SK-N-SH treated with all-trans-retinoic acid at 6 μM for 48 hours (cell line): ENCODE data around the gene PGM5.

Experiments used
- ATAC-seq: fragments of 200-7000 bp; cut with Tn5 transposase; 3 replicates; pipeline ENCODE4 v1.9.1; 2020; ENCODE audit warnings: mild to moderate bottlenecking, moderate library complexity
- ARNTL ChIP-seq: fragments of 450-650 bp; formaldehyde crosslinking; IDR thresholded peaks from 2 replicates; pipeline ENCODE4 v1.5.0; 2020; ENCODE audit warnings: low read depth, mild to moderate bottlenecking, moderate library complexity, borderline replicate concordance
- BACH2 ChIP-seq: fragments of 250-450 bp; sonication (Bioruptor Pico); IDR thresholded peaks from 2 replicates; pipeline ENCODE4 v1.9.0; 2021; ENCODE audit warnings: mild to moderate bottlenecking, borderline replicate concordance
- CSDC2 ChIP-seq: fragments of 250-450 bp; sonication (Bioruptor Pico); IDR thresholded peaks from 2 replicates; pipeline ENCODE4 v1.5.0; 2020; ENCODE audit warnings: mild to moderate bottlenecking, moderate library complexity
- CSRNP3 ChIP-seq: fragments of 250-450 bp; sonication (Bioruptor Pico); IDR thresholded peaks from 2 replicates; pipeline ENCODE4 v1.5.1; 2021; ENCODE audit warnings: mild to moderate bottlenecking, moderate library complexity
- ESRRG ChIP-seq: fragments of 250-450 bp; sonication (Bioruptor Pico); IDR thresholded peaks from 2 replicates; pipeline ENCODE4 v1.6.1; 2021; ENCODE audit warnings: mild to moderate bottlenecking
- GLIS3 ChIP-seq: fragments of 250-450 bp; sonication (Bioruptor Pico); IDR thresholded peaks from 2 replicates; pipeline ENCODE4 v1.5.0; 2020; ENCODE audit warnings: mild to moderate bottlenecking, moderate library complexity
- OSR1 ChIP-seq: fragments of 250-450 bp; sonication (Bioruptor Pico); IDR thresholded peaks from 2 replicates; pipeline ENCODE4 v1.8.0; 2022; ENCODE audit warnings: moderate library complexity, mild to moderate bottlenecking, inconsistent platforms
- POU6F1 ChIP-seq: fragments of 250-450 bp; sonication (Bioruptor Pico); IDR thresholded peaks from 2 replicates; pipeline ENCODE4 v1.8.0; 2021; ENCODE audit warnings: low read depth, mild to moderate bottlenecking, moderate library complexity, borderline replicate concordance
- PPARA ChIP-seq: fragments of 250-450 bp; sonication (Bioruptor Pico); IDR thresholded peaks from 2 replicates; pipeline ENCODE4 v1.5.0; 2020; ENCODE audit warnings: mild to moderate bottlenecking, borderline replicate concordance
- RARB ChIP-seq: fragments of 250-450 bp; sonication (Bioruptor Pico); IDR thresholded peaks from 2 replicates; pipeline ENCODE4 v1.8.0; 2021; ENCODE audit warnings: mild to moderate bottlenecking, moderate library complexity
- SNAI2 ChIP-seq: fragments of 250-450 bp; sonication (Bioruptor Pico); IDR thresholded peaks from 2 replicates; pipeline ENCODE4 v1.5.0; 2020; ENCODE audit warnings: mild to moderate bottlenecking, moderate library complexity
- ZC3H10 ChIP-seq: fragments of 250-450 bp; sonication (Bioruptor Pico); IDR thresholded peaks from 2 replicates; pipeline ENCODE4 v1.5.1; 2021; ENCODE audit warnings: mild to moderate bottlenecking, moderate library complexity
- ZFP3 ChIP-seq: fragments of 250-450 bp; sonication (Bioruptor Pico); IDR thresholded peaks from 2 replicates; pipeline ENCODE4 v1.5.0; 2020; ENCODE audit warnings: mild to moderate bottlenecking, moderate library complexity
- ZFP30 ChIP-seq: fragments of 450-650 bp; formaldehyde crosslinking; IDR thresholded peaks from 2 replicates; pipeline ENCODE4 v1.5.0; 2022; ENCODE audit warnings: mild to moderate bottlenecking, moderate library complexity
- ZNF70 ChIP-seq: fragments of 450-650 bp; formaldehyde crosslinking; IDR thresholded peaks from 2 replicates; pipeline ENCODE4 v1.5.0; 2020; ENCODE audit warnings: mild to moderate bottlenecking, moderate library complexity
- ZNF8 ChIP-seq: fragments of 450-650 bp; formaldehyde crosslinking; IDR thresholded peaks from 2 replicates; pipeline ENCODE4 v1.5.0; 2020; ENCODE audit warnings: mild to moderate bottlenecking, moderate library complexity
- TF ChIP-seq, protein P1 (sequence below): fragments of 250-450 bp; sonication (Bioruptor Pico); IDR thresholded peaks from 2 replicates; pipeline ENCODE4 v1.8.0; 2020; ENCODE audit warnings: mild to moderate bottlenecking, moderate library complexity, borderline replicate concordance
- TF ChIP-seq, protein P2 (sequence below): fragments of 250-450 bp; sonication (Bioruptor Pico); IDR thresholded peaks from 2 replicates; pipeline ENCODE4 v1.5.0; 2020; ENCODE audit warnings: mild to moderate bottlenecking, moderate library complexity

The PGM5 gene

GRCh38 chr9:68446836-68447235 lies 90.4 kb downstream of the PGM5 start:
- TF ChIP-seq, protein P1, sequence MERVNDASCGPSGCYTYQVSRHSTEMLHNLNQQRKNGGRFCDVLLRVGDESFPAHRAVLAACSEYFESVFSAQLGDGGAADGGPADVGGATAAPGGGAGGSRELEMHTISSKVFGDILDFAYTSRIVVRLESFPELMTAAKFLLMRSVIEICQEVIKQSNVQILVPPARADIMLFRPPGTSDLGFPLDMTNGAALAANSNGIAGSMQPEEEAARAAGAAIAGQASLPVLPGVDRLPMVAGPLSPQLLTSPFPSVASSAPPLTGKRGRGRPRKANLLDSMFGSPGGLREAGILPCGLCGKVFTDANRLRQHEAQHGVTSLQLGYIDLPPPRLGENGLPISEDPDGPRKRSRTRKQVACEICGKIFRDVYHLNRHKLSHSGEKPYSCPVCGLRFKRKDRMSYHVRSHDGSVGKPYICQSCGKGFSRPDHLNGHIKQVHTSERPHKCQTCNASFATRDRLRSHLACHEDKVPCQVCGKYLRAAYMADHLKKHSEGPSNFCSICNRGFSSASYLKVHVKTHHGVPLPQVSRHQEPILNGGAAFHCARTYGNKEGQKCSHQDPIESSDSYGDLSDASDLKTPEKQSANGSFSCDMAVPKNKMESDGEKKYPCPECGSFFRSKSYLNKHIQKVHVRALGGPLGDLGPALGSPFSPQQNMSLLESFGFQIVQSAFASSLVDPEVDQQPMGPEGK (CRISPR knock-in tag) = no peak
- TF ChIP-seq ARNTL (CRISPR knock-in tag) = no peak
- TF ChIP-seq ZNF8 (CRISPR knock-in tag) = no peak
- no peak for TF ChIP-seq CSDC2 (CRISPR knock-in tag)
- TF ChIP-seq GLIS3 (CRISPR knock-in tag) = no peak
- TF ChIP-seq, protein P2, sequence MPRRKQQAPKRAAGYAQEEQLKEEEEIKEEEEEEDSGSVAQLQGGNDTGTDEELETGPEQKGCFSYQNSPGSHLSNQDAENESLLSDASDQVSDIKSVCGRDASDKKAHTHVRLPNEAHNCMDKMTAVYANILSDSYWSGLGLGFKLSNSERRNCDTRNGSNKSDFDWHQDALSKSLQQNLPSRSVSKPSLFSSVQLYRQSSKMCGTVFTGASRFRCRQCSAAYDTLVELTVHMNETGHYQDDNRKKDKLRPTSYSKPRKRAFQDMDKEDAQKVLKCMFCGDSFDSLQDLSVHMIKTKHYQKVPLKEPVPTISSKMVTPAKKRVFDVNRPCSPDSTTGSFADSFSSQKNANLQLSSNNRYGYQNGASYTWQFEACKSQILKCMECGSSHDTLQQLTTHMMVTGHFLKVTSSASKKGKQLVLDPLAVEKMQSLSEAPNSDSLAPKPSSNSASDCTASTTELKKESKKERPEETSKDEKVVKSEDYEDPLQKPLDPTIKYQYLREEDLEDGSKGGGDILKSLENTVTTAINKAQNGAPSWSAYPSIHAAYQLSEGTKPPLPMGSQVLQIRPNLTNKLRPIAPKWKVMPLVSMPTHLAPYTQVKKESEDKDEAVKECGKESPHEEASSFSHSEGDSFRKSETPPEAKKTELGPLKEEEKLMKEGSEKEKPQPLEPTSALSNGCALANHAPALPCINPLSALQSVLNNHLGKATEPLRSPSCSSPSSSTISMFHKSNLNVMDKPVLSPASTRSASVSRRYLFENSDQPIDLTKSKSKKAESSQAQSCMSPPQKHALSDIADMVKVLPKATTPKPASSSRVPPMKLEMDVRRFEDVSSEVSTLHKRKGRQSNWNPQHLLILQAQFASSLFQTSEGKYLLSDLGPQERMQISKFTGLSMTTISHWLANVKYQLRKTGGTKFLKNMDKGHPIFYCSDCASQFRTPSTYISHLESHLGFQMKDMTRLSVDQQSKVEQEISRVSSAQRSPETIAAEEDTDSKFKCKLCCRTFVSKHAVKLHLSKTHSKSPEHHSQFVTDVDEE (CRISPR knock-in tag) = no peak
- no peak for TF ChIP-seq OSR1 (CRISPR knock-in tag)
- no peak for ATAC-seq

GRCh38 chr9:68447611-68448010 lies 91.2 kb downstream of the PGM5 start:
- no peak for TF ChIP-seq OSR1 (CRISPR knock-in tag)
- TF ChIP-seq BACH2 = no peak
- no peak for TF ChIP-seq GLIS3 (CRISPR knock-in tag)
- no peak for TF ChIP-seq ZNF70
- no peak for TF ChIP-seq ESRRG (CRISPR knock-in tag)
- TF ChIP-seq CSRNP3 = no peak
- TF ChIP-seq ZNF8 (CRISPR knock-in tag) = no peak
- TF ChIP-seq, protein P1 (CRISPR knock-in tag) = no peak
- no peak for TF ChIP-seq ZFP30 (CRISPR knock-in tag)
- no peak for TF ChIP-seq PPARA
- TF ChIP-seq POU6F1 (CRISPR knock-in tag) = no peak
- TF ChIP-seq SNAI2 (CRISPR knock-in tag) = no peak
- no peak for TF ChIP-seq ZC3H10 (CRISPR knock-in tag)
- TF ChIP-seq ZFP3 = no peak
- ATAC-seq = no peak

GRCh38 chr9:68454579-68455334 lies 98.3 kb downstream of the PGM5 start:
- TF ChIP-seq, protein P1 (CRISPR knock-in tag) = no peak
- TF ChIP-seq RARB = no peak
- TF ChIP-seq ESRRG (CRISPR knock-in tag) = no peak
- TF ChIP-seq, protein P2 (CRISPR knock-in tag) = no peak
- no peak for ATAC-seq
